ENCODE data around the gene TCEAL3.

DNA sequence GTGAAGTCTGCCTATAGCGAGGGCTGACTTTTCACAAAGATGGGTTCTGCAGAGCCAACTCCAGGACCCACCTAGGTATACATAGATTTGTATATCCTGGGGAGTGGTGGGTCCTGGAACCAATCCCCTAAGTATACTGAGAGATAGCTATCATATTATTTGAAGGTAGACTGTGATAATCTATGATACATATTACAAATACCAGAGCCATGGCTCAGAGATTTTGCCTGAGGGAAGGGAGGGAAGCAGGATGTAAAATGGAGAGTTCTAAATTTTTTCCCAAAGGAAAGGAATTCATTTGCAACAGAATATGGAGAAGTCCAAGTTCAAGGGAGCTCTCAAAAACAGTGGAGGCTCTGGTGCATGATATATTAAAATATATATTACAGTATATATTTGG, 7.2 kb downstream of the TCEAL3 start:
- TF ChIP-seq, protein P1, sequence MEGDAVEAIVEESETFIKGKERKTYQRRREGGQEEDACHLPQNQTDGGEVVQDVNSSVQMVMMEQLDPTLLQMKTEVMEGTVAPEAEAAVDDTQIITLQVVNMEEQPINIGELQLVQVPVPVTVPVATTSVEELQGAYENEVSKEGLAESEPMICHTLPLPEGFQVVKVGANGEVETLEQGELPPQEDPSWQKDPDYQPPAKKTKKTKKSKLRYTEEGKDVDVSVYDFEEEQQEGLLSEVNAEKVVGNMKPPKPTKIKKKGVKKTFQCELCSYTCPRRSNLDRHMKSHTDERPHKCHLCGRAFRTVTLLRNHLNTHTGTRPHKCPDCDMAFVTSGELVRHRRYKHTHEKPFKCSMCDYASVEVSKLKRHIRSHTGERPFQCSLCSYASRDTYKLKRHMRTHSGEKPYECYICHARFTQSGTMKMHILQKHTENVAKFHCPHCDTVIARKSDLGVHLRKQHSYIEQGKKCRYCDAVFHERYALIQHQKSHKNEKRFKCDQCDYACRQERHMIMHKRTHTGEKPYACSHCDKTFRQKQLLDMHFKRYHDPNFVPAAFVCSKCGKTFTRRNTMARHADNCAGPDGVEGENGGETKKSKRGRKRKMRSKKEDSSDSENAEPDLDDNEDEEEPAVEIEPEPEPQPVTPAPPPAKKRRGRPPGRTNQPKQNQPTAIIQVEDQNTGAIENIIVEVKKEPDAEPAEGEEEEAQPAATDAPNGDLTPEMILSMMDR (conservative IDR thresholded peaks at IDR 0.05; ENCODE audit: low read length) = no peak
- TF ChIP-seq EZH2phosphoT487 (IDR thresholded peaks at IDR 0.05; ENCODE audit: borderline replicate concordance, low read depth, low read length) = no peak
